M059J (cell line): ENCODE data around the gene NKD1. TPM values are rescaled to one million over a fixed set of nuclear protein-coding genes. Genes with fewer than 3 reads are reported as not detected.

ENCODE experiments used
- DNase-seq: peaks from one replicate; pipeline ENCODE4 v3.0.0-alpha.2; 2012; ENCODE audit warnings: low read depth
- total RNA-seq: library from RNA; depleted of rRNA; stranded (reverse); fragments of >200 nt; shearing (Covaris generic); gene quantifications from 2 replicates; pipeline ENCODE4 v1.2.3, GENCODE V29; 2014

Gene NKD1
- total RNA-seq, 1 experiment from 2014 or later: 1.0 TPM

GRCh38 chr16:50630394-50631020, 82.3 kb downstream of the NKD1 start:
- DNase-seq: no peak

- DNase-seq: no peak
Measured at GRCh38 chr16:50631249-50631984, 83.2 kb downstream of the NKD1 start.

DNA sequence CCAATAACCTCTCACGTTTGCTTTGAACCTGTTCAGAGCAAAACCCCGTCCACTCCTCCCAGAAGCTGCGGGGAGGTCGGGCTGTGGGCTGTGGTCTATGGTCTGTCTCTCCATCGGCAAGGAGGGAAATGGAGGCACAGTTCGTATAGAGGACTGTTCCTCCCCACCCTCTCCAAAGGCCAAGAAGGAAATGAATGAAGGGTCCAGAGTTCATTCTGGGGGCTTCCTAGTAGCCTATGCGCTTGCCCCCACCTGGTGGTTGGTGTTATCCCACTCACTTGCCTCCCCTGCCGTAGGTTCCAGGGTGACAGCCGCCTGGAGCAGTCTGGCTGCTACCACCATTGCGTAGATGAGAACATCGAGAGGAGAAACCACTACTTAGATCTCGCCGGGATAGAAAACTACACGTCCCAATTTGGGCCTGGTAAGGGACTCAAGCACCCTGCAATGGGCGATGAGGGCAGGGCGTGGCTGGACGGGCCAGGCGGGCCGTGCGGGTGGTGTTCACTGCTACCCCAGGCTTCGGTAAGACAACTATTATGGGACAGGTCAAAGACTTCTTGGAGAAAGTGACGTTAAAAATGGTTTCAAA, 83.9 kb downstream of the NKD1 start:
- DNase-seq: no peak

GRCh38 chr16:50632927-50633800, 85.0 kb downstream of the NKD1 start:
- no peak for DNase-seq

DNA sequence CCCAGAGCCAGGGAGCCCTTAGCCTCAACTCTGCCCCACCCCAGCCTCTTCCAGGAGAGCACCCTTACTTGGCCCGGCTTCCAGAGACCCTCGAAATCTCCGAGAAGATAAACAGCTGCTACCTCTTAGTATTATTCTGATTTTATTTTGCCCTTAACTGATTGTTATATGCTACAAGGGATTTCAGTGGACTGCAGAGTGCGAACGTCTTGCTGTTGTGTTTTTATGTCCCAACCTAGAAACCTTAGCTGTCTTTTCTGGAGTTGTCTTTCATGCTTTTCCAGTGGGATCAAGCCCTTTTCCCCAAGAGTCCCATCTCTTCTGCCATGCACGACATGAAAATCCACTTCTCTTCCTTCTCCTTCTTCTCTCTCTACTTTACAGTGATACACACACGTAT, 85.9 kb downstream of the NKD1 start:
- no peak for DNase-seq

- no peak for DNase-seq
Measured at GRCh38 chr16:50634947-50635346, 86.8 kb downstream of the NKD1 start.

DNA sequence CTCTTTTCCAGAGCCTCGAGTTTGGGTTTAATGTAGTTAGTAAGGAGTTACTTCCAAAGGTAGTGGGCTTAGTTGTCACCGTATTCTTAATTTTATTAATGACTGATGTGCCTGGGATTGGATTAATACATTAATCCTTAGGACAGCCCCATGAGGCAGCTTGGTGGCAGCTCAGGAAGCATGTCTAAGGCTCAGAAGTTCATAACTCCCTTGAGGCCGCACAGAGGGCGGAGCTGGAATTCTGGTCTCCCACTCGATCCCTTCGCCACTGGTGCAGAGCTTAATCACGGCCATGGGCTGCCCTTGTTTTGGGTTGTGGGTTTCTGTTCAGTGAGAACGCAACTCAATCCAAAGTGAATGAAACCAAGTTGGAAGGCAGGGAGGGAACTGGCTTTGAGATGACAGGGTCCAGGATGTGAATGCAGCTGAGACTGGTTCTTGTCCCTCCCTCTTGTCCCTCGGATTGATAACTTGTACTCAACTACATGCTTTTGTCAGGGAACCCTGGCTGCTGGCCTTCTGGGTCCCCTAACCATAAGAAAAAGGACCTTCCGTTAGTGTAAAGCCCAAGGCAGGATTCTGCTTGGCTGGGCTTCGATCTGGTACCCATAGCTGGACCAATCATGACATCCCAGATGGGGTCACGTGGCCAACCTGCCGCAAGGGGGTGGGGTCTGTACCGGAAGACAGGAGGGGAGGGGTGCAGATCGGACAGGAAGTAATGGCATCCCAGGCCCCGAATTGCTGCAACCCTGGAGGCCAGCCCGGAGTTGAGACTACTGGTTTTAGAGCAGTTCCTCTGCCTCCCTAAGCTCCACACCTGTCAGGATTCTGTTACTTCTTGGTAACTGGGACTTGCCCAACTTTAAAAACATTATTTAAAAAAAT, 87.6 kb downstream of the NKD1 start:
- DNase-seq: peak; percentile 16

DNA sequence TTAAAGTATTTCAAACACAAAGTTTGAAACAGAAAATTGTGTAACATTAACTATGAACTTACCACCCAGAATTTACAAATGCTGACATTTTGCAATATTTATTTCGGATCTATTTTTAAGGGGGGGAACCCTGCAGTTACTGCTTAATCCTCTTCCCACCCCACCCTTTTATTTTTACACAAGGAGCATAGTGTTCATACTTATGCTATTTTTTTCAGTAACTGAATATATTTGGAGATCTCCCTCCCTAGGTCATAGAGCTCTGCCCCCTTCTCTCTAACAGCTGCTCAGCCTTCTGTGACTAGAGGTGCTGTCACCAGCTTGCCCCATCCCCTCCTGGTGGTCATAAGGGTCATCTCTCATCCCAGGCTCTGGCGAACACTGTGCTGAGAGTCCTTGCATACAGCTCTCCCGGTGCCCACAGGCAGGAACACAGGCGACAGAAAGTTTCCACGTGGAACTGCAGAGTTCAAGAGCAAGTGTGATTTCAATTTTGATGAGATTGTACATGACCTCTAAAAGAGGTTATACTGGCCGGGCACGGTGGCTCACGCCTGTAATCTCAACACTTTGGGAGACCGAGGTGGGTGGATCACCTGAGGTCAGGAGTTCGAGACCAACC, 88.7 kb downstream of the NKD1 start:
- no peak for DNase-seq

DNA sequence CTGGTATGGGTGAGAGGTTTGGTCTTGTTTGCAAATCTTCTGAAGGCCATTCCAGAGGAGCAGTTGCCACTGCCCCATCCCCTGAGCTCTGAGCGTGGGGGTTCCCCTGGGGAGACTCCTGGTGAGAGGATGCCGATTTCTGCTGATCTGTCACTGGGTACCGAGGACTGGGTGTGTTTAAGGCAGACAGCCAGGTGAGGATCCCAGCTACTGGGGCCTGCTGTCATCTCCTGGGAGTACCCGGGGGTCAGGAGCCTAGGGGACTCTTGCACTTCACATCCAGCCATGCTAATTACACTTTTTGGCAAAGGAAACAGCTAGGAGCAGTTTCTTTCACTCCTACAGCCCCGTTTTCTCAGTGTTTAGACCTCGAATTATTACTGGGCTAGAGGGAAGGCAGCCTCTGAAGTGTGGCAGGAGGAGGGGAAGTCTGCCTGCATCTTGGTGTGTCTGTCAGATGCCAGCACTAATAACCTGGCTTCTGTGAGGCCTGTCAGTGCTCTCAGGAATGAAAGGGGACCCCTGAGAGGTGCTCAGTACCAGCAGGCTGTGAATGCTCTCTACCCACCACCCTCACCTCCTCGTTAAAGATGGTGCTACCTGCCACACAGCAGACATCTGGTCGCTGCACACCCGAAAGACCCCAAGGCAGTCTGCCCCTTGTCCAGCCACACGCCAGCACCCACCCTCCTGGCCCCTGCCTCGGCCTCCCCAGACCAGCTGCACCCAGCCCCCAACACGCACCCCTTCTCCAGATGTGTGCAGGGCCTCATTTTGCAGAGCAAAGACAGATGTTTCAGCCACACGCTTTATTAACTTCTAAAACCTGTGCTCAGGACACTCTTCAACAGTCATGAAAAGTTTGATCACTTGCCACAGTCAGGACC, 89.8 kb downstream of the NKD1 start:
- no peak for DNase-seq

GRCh38 chr16:50638816-50639670, 90.8 kb downstream of the NKD1 start:
- DNase-seq: no peak

- DNase-seq: no peak
Measured at GRCh38 chr16:50640391-50640790, 92.2 kb downstream of the NKD1 start.

DNA sequence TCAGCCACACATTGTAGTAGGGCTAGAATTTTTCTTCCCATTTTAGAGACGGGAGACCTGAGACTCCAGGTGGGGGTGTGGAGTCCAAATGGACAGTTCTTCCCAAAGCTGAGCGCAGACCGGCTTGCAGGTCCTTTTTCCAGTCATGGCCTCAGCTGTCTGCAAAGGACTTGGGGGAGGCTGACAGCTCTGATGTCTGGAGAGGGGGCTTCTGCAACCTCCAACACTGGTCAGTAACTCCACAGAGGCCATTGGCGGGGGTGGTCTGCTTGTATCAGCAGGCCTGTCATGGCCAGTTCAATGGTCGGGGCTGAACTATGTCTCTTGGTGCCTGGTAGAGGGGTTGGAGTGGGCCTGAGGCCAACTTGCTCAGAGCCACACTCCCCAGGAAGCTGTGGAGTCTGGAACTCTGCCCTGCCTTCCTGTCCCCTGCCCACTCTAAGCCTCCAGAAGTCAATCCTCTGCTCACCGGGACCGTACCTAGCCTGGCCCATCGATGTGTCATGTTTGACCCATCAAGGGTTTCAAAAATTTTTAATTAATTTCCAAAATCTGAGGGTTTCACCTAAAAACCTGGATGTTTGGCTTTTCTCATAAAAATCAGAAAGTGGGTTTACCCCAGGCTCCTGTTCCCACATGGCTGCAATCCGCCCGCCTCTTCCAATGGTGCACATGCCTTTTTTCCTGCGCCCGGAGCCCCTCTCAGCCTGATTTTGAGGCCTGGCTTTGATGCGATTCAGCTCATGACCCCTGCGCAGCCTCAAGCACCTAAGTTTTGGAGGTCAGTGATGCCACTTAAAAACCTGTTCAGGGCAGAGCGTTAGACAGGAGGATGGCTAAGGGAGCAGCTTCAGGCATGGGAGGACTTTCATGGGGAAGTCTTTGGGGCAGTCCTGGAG, 93.0 kb downstream of the NKD1 start:
- DNase-seq: no peak

DNA sequence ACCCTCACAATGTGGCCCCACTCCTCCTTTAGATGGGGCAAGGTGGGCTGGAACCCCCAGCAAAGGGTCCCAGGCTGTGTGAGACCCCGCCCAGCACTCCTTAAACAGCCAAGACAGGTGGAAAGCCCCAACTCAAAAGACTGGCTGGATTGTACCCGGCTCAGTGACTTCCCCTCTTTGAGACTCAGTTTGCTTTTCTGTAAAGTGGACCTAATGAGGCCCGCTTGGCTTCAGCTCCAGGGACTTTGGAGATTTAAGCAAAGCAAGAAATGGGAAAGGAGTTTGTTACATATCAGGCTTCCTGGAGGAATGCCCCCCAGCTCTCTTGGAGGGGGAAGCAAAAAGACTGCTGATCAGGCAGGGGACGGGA, 93.6 kb downstream of the NKD1 start:
- no peak for DNase-seq

DNA sequence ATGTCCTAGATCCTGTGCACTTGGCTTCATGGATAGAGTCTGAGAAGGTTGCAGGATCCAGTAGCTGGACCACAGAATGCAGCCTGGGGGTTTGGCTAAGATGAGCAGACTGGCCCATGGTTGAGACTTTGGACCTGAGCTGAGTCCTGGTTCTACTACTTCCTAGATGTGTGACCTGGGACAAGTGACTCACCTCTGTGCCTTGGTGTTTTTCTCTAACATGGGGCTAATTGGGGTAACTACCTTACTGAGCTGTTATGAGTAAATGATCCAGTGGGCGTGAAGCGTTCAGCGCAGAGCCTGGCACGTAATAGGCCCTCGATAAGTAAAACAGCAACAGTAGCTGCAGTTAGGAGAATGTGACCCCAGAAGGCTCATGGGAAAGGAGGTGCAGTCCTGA, 94.2 kb downstream of the NKD1 start:
- DNase-seq: no peak

DNA sequence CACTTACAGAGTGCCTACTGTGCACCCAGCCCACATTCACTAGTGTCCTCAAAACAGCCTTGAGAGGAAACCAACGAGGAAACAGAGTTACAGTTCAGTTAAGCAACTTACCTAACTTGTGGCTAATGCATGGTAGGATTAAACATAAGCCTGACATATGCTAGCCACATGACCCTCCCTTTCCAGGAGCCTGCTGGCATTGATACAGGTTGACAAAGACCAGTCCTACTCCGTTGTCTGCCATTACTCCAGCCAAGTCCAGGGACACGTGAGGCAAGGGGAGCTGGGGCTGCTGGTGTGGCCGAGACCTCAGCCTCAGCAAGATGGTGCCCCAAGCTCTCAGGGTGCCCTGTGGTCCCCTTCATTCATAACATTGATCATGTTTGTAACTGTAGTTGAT, 95.0 kb downstream of the NKD1 start:
- no peak for DNase-seq

GRCh38 chr16:50644245-50644644, 96.0 kb downstream of the NKD1 start:
- DNase-seq: no peak

GRCh38 chr16:50644729-50645128, 96.5 kb downstream of the NKD1 start:
- DNase-seq: peak; percentile 37
